Measurements from ENCODE around the gene KRTAP1-3. TPM values are rescaled to one million over a fixed set of nuclear protein-coding genes. Genes with fewer than 3 reads are reported as not detected.
"Not testable (repeated sequence)": the region's sequence is repeated elsewhere in the genome, so short reads cannot be mapped to it uniquely, and the experiment has no call there.

Gene KRTAP1-3
- total RNA-seq, 1 donor from 2014 or later = not detected

- not testable (repeated sequence) for DNase-seq (ENCODE audit: low spot score)
These were observed 19.9 kb upstream of the KRTAP1-3 start for GRCh38 chr17:41054556-41054955.

DNA sequence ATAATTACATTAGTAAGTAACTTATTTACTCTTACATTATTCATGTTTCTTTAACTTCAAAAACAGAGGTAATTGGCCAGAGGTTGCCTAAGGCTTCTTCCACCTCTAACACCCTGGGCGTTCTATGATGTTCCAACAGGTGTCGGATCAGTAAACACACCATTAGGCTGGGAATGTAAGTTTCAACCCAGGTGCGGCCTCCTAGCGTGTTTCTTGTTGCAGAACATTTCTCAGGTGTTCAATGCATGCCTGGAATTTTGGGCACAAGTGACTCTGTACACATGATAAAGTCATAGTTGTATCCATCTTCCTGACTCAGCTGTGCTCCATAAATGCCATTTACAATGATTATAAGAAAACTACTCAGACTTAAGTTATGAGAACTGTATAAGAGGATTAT, 19.4 kb upstream of the KRTAP1-3 start:
- DNase-seq (ENCODE audit: low spot score) = no peak

- DNase-seq (ENCODE audit: low spot score) = no peak
These were observed 17.9 kb upstream of the KRTAP1-3 start for GRCh38 chr17:41052566-41052965.

GRCh38 chr17:41049110-41049509, 14.4 kb upstream of the KRTAP1-3 start:
- DNase-seq (ENCODE audit: low spot score) = no peak

DNA sequence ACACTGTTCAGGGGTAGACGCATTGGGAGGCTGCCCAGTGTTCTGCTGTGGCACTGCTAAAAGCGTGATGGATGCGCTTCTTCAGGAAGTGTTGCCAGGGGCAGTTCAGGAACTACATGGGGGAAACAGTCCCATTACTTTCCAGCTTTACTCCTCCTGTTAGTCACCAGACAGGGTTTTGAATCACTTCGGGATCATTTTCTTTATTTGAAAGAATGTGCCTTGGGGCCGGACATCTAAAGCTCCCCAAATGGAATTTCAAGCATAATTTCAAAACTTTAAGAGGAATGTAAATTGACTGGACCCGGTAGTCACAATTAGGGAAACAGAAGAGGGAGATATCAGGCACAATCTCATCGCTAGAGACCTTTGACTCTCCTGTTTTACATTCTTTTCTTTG, 13.8 kb upstream of the KRTAP1-3 start:
- DNase-seq (ENCODE audit: low spot score) = no peak

GRCh38 chr17:41046735-41047465, 12.2 kb upstream of the KRTAP1-3 start, which contains the start of gene KRTAP2-1:
Gene KRTAP2-1, minus strand, starts transcription at chr17:41047316. Its CDS starts 49 bp downstream, at chr17:41047267.
- not testable (repeated sequence) for DNase-seq (ENCODE audit: low spot score)

DNA sequence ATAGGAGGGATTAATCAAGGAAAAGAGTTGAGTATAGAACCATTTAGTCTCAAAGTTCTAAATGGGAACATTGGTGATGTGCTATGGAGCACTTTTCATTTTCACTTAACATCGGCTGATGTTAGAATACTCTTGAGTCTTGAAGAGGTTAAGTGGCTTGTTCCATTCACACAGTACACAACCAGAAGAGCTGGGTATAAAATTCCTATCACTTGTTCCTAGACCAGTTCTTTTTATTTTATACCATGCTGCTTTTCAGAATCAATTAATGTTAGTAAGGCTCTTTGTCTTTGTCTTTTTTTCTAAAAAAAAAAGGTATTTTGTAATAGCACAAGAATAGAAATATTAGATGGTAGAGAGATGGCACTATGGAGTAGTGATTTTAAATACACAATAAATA, 8.3 kb upstream of the KRTAP1-3 start:
- DNase-seq (ENCODE audit: low spot score) = no peak

DNA sequence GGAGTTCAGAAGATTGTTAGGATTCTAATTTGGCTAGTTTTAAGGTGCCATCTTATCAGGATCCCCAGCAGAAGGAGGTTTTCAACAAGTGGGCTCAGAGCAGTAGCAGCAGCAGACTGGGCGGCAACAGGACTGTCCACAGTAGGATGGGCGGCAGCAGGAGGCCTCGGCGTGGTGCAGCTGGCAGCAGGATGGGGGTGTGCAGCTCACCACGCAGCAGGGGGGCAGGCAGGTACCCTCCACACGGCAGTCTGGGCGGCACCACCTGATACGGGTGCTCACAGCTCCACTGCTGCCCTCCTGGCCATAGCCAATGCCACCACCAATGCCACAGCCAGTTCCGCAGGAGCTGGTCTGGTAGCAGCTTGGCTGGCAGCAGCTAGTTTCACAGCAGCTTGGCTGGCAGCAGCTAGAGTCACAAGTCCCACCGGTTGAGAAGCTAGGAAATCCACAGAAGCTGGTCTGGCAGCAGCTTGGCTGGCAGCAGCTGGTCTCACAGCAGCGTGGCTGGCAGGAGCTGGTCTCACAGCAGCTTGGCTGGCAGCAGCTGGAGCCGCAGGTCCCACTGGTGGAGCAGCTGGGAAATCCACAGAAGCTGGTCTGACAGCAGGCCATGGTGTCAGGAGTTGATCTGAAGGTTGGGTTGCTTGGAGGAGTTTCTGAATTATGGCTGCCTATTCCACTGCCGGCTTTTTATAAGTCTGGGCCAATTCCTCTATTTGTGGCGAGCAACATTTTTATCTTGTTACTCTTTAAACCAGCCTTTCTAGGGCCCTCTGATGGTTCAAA, 6.3 kb upstream of the KRTAP1-3 start, which contains the start of gene KRTAP1-1:
TSS of gene KRTAP1-1 (minus strand) at position 668 of the 789 bp plus-strand sequence. CDS start at position 615, 53 bp downstream.
- DNase-seq (ENCODE audit: low spot score) = not testable (repeated sequence)

- no peak for DNase-seq (ENCODE audit: low spot score)
These were observed 3.2 kb upstream of the KRTAP1-3 start for GRCh38 chr17:41037853-41038350.

GRCh38 chr17:41029633-41030245, 4.9 kb downstream of the KRTAP1-3 start, which contains the start of gene KRTAP1-4:
Gene KRTAP1-4, minus strand, starts transcription at chr17:41030195. Its CDS starts 117 bp downstream, at chr17:41030078.
- no peak for DNase-seq (ENCODE audit: low spot score)

GRCh38 chr17:41026715-41027471, 7.8 kb downstream of the KRTAP1-3 start, which contains the start of gene KRTAP1-5:
Gene KRTAP1-5, minus strand, starts transcription at chr17:41027208. Its CDS starts 53 bp downstream, at chr17:41027155.
- no peak for DNase-seq (ENCODE audit: low spot score)

DNA sequence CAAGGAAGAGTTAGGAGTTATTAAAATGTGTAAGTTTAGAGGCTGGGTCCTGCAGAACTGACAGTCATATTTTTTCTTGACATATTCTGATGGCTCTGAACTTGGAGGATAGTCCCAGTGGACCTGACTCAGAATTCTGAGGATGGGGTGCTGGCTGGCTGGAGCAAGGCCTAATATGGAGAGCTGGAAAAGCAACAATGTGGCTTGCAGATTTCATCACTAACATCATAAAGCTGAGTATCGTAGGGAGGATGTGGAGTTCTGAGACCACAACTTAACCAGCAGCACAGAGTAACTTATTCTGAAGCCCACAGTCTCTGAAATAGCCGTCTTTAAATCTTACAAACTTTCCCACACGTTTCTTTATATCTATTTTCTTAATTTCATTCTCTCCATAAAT, 10.0 kb downstream of the KRTAP1-3 start:
- no peak for DNase-seq (ENCODE audit: low spot score)

GRCh38 chr17:41020336-41020735, 14.3 kb downstream of the KRTAP1-3 start:
- no peak for DNase-seq (ENCODE audit: low spot score)

DNA sequence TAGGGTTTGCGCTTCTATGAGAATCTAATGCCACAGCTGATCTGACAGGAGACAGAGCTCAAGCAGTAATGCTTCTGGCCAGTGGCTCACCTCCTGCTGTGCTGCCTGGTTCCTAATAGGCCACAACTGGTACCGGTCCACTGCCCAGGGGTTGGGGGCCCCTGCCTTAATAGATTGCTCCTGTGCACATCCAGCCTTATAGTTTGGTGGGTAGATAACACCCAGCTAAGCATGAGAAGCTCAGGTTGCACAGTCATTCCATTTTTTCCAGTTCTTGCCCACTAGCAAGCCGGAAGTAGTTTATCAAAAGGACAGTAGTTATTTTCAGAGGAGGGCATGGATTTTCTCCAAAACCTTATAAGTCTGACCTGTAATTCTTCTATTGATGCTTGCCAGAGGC, 15.3 kb downstream of the KRTAP1-3 start:
- no peak for DNase-seq (ENCODE audit: low spot score)

- no peak for DNase-seq (ENCODE audit: low spot score)
These were observed 16.1 kb downstream of the KRTAP1-3 start for GRCh38 chr17:41018541-41018940.

DNA sequence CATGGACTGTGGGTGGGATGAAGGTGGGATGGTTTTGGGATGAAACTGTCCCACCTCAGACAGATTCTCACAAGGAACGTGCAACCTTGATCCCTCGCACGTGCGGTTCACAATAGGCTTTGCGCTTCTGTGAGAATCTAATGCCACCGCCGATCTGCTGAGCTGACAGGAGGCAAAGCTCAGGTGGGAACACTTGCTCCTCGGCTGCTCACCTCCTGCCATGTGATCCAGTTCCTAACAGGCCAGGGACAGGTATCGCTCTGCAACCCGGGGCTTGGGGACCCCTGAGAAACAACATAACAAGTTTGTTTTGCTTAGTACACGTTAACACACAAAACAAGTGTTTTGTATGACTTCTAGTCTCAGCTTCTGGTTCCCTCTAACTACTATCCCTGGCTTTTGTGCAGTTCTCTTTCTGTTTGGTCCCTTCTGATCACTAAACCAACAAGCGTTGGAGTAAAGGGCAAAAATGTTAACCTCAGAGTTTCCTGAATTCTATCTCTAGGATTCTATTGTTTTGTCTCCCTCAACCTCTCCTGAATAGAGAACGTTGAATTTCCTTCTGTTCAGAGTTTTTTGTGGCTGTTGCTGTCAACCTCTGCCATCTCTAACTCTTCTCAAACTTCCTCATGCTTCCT, 18.0 kb downstream of the KRTAP1-3 start:
- DNase-seq (ENCODE audit: low spot score) = no peak

GRCh38 chr17:41015454-41015853, 19.2 kb downstream of the KRTAP1-3 start:
- DNase-seq (ENCODE audit: low spot score) = no peak

- DNase-seq (ENCODE audit: low spot score) = no peak
These were observed 21.1 kb downstream of the KRTAP1-3 start for GRCh38 chr17:41013606-41014005.

GRCh38 chr17:41013181-41013580, 21.5 kb downstream of the KRTAP1-3 start:
- DNase-seq (ENCODE audit: low spot score) = no peak

GRCh38 chr17:41012326-41013120, 22.2 kb downstream of the KRTAP1-3 start:
- DNase-seq (ENCODE audit: low spot score) = no peak
